H9 (cell line): ENCODE data around the gene DNAJC7. TPM values are rescaled to one million over a fixed set of nuclear protein-coding genes. Genes with fewer than 3 reads are reported as not detected.

Experiments used
- DNase-seq: peaks from one replicate; pipeline ENCODE4 v3.0.0-alpha.2; 2017
- H2AFZ ChIP-seq: one replicate; pipeline ENCODE4 v1.6.1; 2013; ENCODE audit warnings: mild to moderate bottlenecking, low read length, control low read depth, moderate library complexity
- H2AK5ac ChIP-seq: 2 replicates; pipeline ENCODE4 v1.6.1; 2013; ENCODE audit warnings: low read length, control low read depth, mixed read lengths; ENCODE audit not compliant: insufficient read length
- H2BK120ac ChIP-seq: one replicate; pipeline ENCODE4 v1.6.1; 2013; ENCODE audit warnings: low read depth, mild to moderate bottlenecking, low read length, control low read depth, inconsistent platforms; ENCODE audit not compliant: poor library complexity, severe bottlenecking
- H2BK12ac ChIP-seq: 2 replicates; pipeline ENCODE4 v1.6.1; 2013; ENCODE audit warnings: low read length, control low read depth, mixed read lengths, low read depth; ENCODE audit not compliant: insufficient read length
- H2BK15ac ChIP-seq: 2 replicates; pipeline ENCODE4 v1.6.1; 2013; ENCODE audit warnings: low read depth, low read length, control low read depth
- H2BK20ac ChIP-seq: one replicate; pipeline ENCODE4 v1.6.1; 2013; ENCODE audit warnings: low read depth, mild to moderate bottlenecking, low read length, control low read depth, inconsistent platforms; ENCODE audit not compliant: poor library complexity, severe bottlenecking
- H2BK5ac ChIP-seq: 2 replicates; pipeline ENCODE4 v1.6.1; 2013; ENCODE audit warnings: low read length, control low read depth, mixed read lengths; ENCODE audit not compliant: insufficient read length
- H3K14ac ChIP-seq: 2 replicates; pipeline ENCODE4 v1.6.1; 2013; ENCODE audit warnings: low read length, control low read depth; ENCODE audit not compliant: insufficient read depth
- H3K18ac ChIP-seq: 2 replicates; pipeline ENCODE4 v1.6.1; 2013; ENCODE audit warnings: low read depth, mild to moderate bottlenecking, mixed read lengths, low read length, control low read depth; ENCODE audit not compliant: insufficient read length
- H3K23ac ChIP-seq: 2 replicates; pipeline ENCODE4 v1.6.1; 2013; ENCODE audit warnings: low read length, control low read depth, mixed read lengths, low read depth; ENCODE audit not compliant: insufficient read length
- H3K23me2 ChIP-seq: 2 replicates; pipeline ENCODE4 v1.6.1; 2013; ENCODE audit warnings: low read depth, mild to moderate bottlenecking, mixed read lengths, low read length, control low read depth; ENCODE audit not compliant: insufficient read length, poor library complexity, severe bottlenecking
- H3K27ac ChIP-seq: 2 replicates; pipeline ENCODE4 v1.5.1; 2013; ENCODE audit warnings: low read length, control low read depth, mixed read lengths, low read depth; ENCODE audit not compliant: insufficient read length
- H3K27me3 ChIP-seq: 2 replicates; pipeline ENCODE4 v1.6.1; 2013; ENCODE audit warnings: low read length, control low read depth, inconsistent platforms; ENCODE audit not compliant: insufficient read depth
- H3K4ac ChIP-seq: 2 replicates; pipeline ENCODE4 v1.6.1; 2013; ENCODE audit warnings: low read depth, mild to moderate bottlenecking, control low read depth, inconsistent platforms, low read length, moderate library complexity
- H3K4me1 ChIP-seq: 2 replicates; pipeline ENCODE4 v1.6.1; 2013; ENCODE audit warnings: low read length, control low read depth, inconsistent platforms; ENCODE audit not compliant: insufficient read depth
- H3K4me2 ChIP-seq: 2 replicates; pipeline ENCODE4 v1.6.1; 2013; ENCODE audit warnings: low read length, control low read depth, mixed read lengths; ENCODE audit not compliant: insufficient read length, insufficient read depth
- H3K56ac ChIP-seq: 2 replicates; pipeline ENCODE4 v1.6.1; 2013; ENCODE audit warnings: low read depth, mild to moderate bottlenecking, mixed read lengths, low read length, control low read depth; ENCODE audit not compliant: insufficient read length
- H3K79me1 ChIP-seq: 2 replicates; pipeline ENCODE4 v1.6.1; 2013; ENCODE audit warnings: low read depth, mild to moderate bottlenecking, moderate library complexity, low read length, control low read depth, inconsistent platforms; ENCODE audit not compliant: insufficient read depth, poor library complexity, severe bottlenecking
- H3K79me2 ChIP-seq: 2 replicates; pipeline ENCODE4 v1.6.1; 2013; ENCODE audit warnings: low read length, control low read depth, inconsistent platforms; ENCODE audit not compliant: insufficient read depth
- H3K9ac ChIP-seq: 2 replicates; pipeline ENCODE4 v1.6.1; 2013; ENCODE audit warnings: low read length, control low read depth, mixed read lengths; ENCODE audit not compliant: insufficient read length; ENCODE audit errors: extremely low read depth
- H3K9me3 ChIP-seq: one replicate; pipeline ENCODE4 v1.6.1; 2013; ENCODE audit warnings: low read depth, low read length, inconsistent platforms; ENCODE audit not compliant: control insufficient read depth
- H3T11ph ChIP-seq: one replicate; pipeline ENCODE4 v1.6.1; 2013; ENCODE audit warnings: mild to moderate bottlenecking, low read length, control low read depth, inconsistent platforms
- H4K20me1 ChIP-seq: one replicate; pipeline ENCODE4 v1.6.1; 2013; ENCODE audit not compliant: control insufficient read depth, insufficient read length, insufficient read depth
- H4K5ac ChIP-seq: 2 replicates; pipeline ENCODE4 v1.6.1; 2013; ENCODE audit warnings: low read depth, mild to moderate bottlenecking, mixed read lengths, low read length, control low read depth; ENCODE audit not compliant: insufficient read length
- H4K8ac ChIP-seq: replicated peaks from 2 replicates; pipeline ENCODE4 v1.6.1; 2013; ENCODE audit warnings: low read length, control low read depth, mixed read lengths, low read depth; ENCODE audit not compliant: insufficient read length
- H4K91ac ChIP-seq: 2 replicates; pipeline ENCODE4 v1.6.1; 2013; ENCODE audit warnings: low read depth, mild to moderate bottlenecking, moderate library complexity, mixed read lengths, low read length, control low read depth; ENCODE audit not compliant: insufficient read length
- H3K27ac Mint-ChIP-seq, 3 experiments: 2 replicates in 2 of 3; 3 replicates in 1 of 3; pipeline ENCODE4 v1.8.0; 2020 to 2021; ENCODE audit warnings: mixed read lengths in 3 of 3, mild to moderate bottlenecking in 1 of 3, moderate library complexity in 1 of 3
- H3K27me3 Mint-ChIP-seq: 2 replicates; pipeline ENCODE4 v1.8.0; 2021; ENCODE audit warnings: low read depth, mild to moderate bottlenecking, moderate library complexity, mixed read lengths
- H3K36me3 Mint-ChIP-seq, 3 experiments: 2 replicates in 2 of 3; 3 replicates in 1 of 3; pipeline ENCODE4 v1.8.0; 2020 to 2021; ENCODE audit warnings: low read depth in 3 of 3, mixed read lengths in 3 of 3; ENCODE audit not compliant: insufficient read depth in 1 of 3
- H3K4me1 Mint-ChIP-seq, 2 experiments: 2 replicates each; pipeline ENCODE4 v1.8.0; 2020; ENCODE audit warnings: mixed read lengths in 2 of 2
- H3K4me3 Mint-ChIP-seq, 2 experiments: 2 replicates in 1 of 2; 3 replicates in 1 of 2; pipeline ENCODE4 v1.8.0; 2020 to 2021; ENCODE audit warnings: mild to moderate bottlenecking in 2 of 2, mixed read lengths in 2 of 2, moderate library complexity in 1 of 2
- H3K9me3 Mint-ChIP-seq, 2 experiments: 2 replicates in 1 of 2; 3 replicates in 1 of 2; pipeline ENCODE4 v1.8.0; 2020; ENCODE audit warnings: mild to moderate bottlenecking in 2 of 2, mixed read lengths in 2 of 2, moderate library complexity in 1 of 2
- WGBS: extraction: QIAGEN DNeasy Blood & Tissue Kit; methylation state at CpG from one replicate; pipeline ENCODE4 v1.1.7; 2013; ENCODE audit warnings: missing lambda C conversion rate, low lambda C conversion rate, mixed read lengths; ENCODE audit not compliant: insufficient read length; ENCODE audit errors: extremely low coverage; 5-methylcytosine and 5-hydroxymethylcytosine counted together
- total RNA-seq: library from RNA; stranded (reverse); gene quantifications from 2 replicates; pipeline ENCODE4 v1.2.1, GENCODE V29; 2021
- TF ChIP-seq, protein P1 (sequence below): fragments of 200-600 bp; sonication (generic); conservative IDR thresholded peaks from 3 replicates; pipeline ENCODE4 v1.8.0; 2021; ENCODE audit warnings: antibody characterized with exemption, mild to moderate bottlenecking

DNAJC7 gene
- total RNA-seq, 1 experiment from 2014 or later: 141 TPM

DNA sequence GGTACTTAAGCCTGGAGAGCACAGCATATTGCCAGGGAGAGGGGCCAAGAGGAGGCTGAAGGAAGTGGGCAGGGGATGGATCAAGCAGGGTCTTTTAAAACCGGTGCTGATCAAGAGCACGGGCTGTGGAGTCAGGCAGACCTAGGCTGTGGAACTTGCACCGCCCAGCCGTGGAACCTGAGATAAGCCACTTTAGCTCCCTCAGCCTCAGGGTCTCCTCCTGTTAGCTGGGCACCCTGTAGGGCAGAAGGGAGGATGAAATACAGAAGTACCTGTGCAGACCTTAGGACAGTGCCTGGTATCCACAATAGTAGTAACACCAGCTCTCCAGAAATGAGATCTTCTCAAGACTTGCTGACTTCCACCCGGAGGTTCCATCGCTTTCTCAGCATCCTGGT, 77.5 kb downstream of the DNAJC7 start:
- no peaks in the 10 kb centered on the region for H3K27me3 ChIP-seq
- Mint-ChIP-seq H3K27me3 (no peaks in the 10 kb centered on the region), H3K4me3 (no peak overlapping the region)

More for the DNA sequence above, 77.5 kb downstream of the DNAJC7 start:
- no peak overlapping the region for H3K23ac ChIP-seq
- H4K5ac ChIP-seq: no peak overlapping the region
- no peak overlapping the region for H3K27ac ChIP-seq
- Mint-ChIP-seq H3K9me3 (no peaks in the 10 kb centered on the region; a peak in 1 of 5 replicates), H3K36me3 (peaks cover 0 to 3% (median 0%) of the 10 kb centered on the region in 3 experiments; a peak in 1 of 7 replicates), H3K27ac (no peak overlapping the region; a peak in 2 of 7 replicates), H3K4me1 (peaks cover 3 to 8% of the 10 kb centered on the region in 2 experiments; a peak in 3 of 4 replicates)
- H3K18ac ChIP-seq: no peak overlapping the region
- no peak overlapping the region for H3K9ac ChIP-seq
- H2AFZ ChIP-seq: no peak overlapping the region
- no peak overlapping the region for H3K56ac ChIP-seq
- H3K4ac ChIP-seq: no peak overlapping the region
- no peak for DNase-seq
- H2BK120ac ChIP-seq: no peak overlapping the region
- H3K23me2 ChIP-seq: no peaks in the 10 kb centered on the region
- no CpG with 5 or more reads among the region's 6 CpGs for WGBS
- TF ChIP-seq, protein P1, sequence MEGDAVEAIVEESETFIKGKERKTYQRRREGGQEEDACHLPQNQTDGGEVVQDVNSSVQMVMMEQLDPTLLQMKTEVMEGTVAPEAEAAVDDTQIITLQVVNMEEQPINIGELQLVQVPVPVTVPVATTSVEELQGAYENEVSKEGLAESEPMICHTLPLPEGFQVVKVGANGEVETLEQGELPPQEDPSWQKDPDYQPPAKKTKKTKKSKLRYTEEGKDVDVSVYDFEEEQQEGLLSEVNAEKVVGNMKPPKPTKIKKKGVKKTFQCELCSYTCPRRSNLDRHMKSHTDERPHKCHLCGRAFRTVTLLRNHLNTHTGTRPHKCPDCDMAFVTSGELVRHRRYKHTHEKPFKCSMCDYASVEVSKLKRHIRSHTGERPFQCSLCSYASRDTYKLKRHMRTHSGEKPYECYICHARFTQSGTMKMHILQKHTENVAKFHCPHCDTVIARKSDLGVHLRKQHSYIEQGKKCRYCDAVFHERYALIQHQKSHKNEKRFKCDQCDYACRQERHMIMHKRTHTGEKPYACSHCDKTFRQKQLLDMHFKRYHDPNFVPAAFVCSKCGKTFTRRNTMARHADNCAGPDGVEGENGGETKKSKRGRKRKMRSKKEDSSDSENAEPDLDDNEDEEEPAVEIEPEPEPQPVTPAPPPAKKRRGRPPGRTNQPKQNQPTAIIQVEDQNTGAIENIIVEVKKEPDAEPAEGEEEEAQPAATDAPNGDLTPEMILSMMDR: no peak
- H2BK12ac ChIP-seq: no peak overlapping the region
- no peak overlapping the region for H2BK5ac ChIP-seq
- no peak overlapping the region for H4K8ac ChIP-seq
- H2BK20ac ChIP-seq: no peak overlapping the region
- no peaks in the 10 kb centered on the region for H3K4me1 ChIP-seq
- H3K14ac ChIP-seq: no peak overlapping the region
- no peak overlapping the region for H2AK5ac ChIP-seq
- H3K79me2 ChIP-seq: no peaks in the 10 kb centered on the region
- no peak overlapping the region for H3T11ph ChIP-seq
- H3K9me3 ChIP-seq: no peaks in the 10 kb centered on the region
- H4K91ac ChIP-seq: no peak overlapping the region
- H4K20me1 ChIP-seq: no peaks in the 10 kb centered on the region
- H2BK15ac ChIP-seq: no peak overlapping the region
- H3K4me2 ChIP-seq: no peak overlapping the region
- H3K79me1 ChIP-seq: no peaks in the 10 kb centered on the region
